NCI-H2196 treated with DMSO at 0.1 percent for 48 hours (cell line): ENCODE data around the gene LRMDA.

Experiments
- DNase-seq: peaks from one replicate; lab custom pipeline; 2025; ENCODE audit not compliant: unreplicated experiment; lab: John Stamatoyannopoulos, UW

LRMDA gene

GRCh38 chr10:75568450-75569130 lies 137.2 kb downstream of the LRMDA start:
- no peak for DNase-seq

GRCh38 chr10:75569506-75569905 lies 138.1 kb downstream of the LRMDA start:
- no peak for DNase-seq

- no peak for DNase-seq
Observed at GRCh38 chr10:75572478-75572877, 141.1 kb downstream of the LRMDA start.

- no peak for DNase-seq
Observed at GRCh38 chr10:75575940-75576339, 144.5 kb downstream of the LRMDA start.

GRCh38 chr10:75582102-75582501 lies 150.7 kb downstream of the LRMDA start:
- no peak for DNase-seq

GRCh38 chr10:75585294-75585693 lies 153.9 kb downstream of the LRMDA start:
- no peak for DNase-seq

GRCh38 chr10:75586814-75587213 lies 155.4 kb downstream of the LRMDA start:
- DNase-seq: no peak

GRCh38 chr10:75588031-75588430 lies 156.6 kb downstream of the LRMDA start:
- no peak for DNase-seq

GRCh38 chr10:75589895-75590654 lies 158.7 kb downstream of the LRMDA start:
- no peak for DNase-seq

- DNase-seq: no peak
Observed at GRCh38 chr10:75592151-75592787, 160.8 kb downstream of the LRMDA start.

GRCh38 chr10:75592791-75593643 lies 161.6 kb downstream of the LRMDA start:
- DNase-seq: no peak

- no peak for DNase-seq
Observed at GRCh38 chr10:75593692-75594556, 162.5 kb downstream of the LRMDA start.

GRCh38 chr10:75596930-75597620 lies 165.7 kb downstream of the LRMDA start:
- no peak for DNase-seq

- no peak for DNase-seq
Observed at GRCh38 chr10:75597773-75598440, 166.5 kb downstream of the LRMDA start.

- DNase-seq: no peak
Observed at GRCh38 chr10:75598998-75599397, 167.6 kb downstream of the LRMDA start.

- DNase-seq: peak; percentile 8
Observed at GRCh38 chr10:75599875-75600648, 168.6 kb downstream of the LRMDA start.

- DNase-seq: no peak
Observed at GRCh38 chr10:75600833-75601232, 169.4 kb downstream of the LRMDA start.

GRCh38 chr10:75602341-75602740 lies 170.9 kb downstream of the LRMDA start:
- no peak for DNase-seq
